Neural cell (in vitro differentiated cells): ENCODE measurements around the gene TSPEAR.

Experiments
- CTCF ChIP-seq: fragments of 450-650 bp; IDR thresholded peaks from 2 replicates; pipeline ENCODE4 v1.5.1; 2014; ENCODE audit warnings: antibody characterized with exemption, mild to moderate bottlenecking, moderate library complexity; ENCODE audit not compliant: poor library complexity, severe bottlenecking
- EP300 ChIP-seq: fragments of 450-650 bp; conservative IDR thresholded peaks from 2 replicates; pipeline ENCODE4 v1.6.1; 2014; ENCODE audit warnings: antibody characterized with exemption, mild to moderate bottlenecking, moderate library complexity; ENCODE audit not compliant: poor library complexity, severe bottlenecking
- EZH2 ChIP-seq: fragments of 200-600, 300-800 bp; shearing (Covaris generic), sonication (generic); IDR thresholded peaks from 2 replicates; pipeline ENCODE4 v1.6.1; 2014; ENCODE audit warnings: antibody characterized with exemption, low read length, borderline replicate concordance, mild to moderate bottlenecking; ENCODE audit not compliant: insufficient read depth, poor library complexity, severe bottlenecking
- MXI1 ChIP-seq: fragments of 450-650 bp; conservative IDR thresholded peaks from 2 replicates; pipeline ENCODE4 v1.6.1; 2014; ENCODE audit warnings: antibody characterized with exemption, mild to moderate bottlenecking; ENCODE audit not compliant: poor library complexity, severe bottlenecking
- POLR2AphosphoS5 ChIP-seq: IDR thresholded peaks from 2 replicates; pipeline ENCODE4 v1.6.1; 2012
- RAD21 ChIP-seq: fragments of 450-650 bp; conservative IDR thresholded peaks from 2 replicates; pipeline ENCODE4 v1.6.1; 2014; ENCODE audit warnings: antibody characterized with exemption, mild to moderate bottlenecking, moderate library complexity

DNA sequence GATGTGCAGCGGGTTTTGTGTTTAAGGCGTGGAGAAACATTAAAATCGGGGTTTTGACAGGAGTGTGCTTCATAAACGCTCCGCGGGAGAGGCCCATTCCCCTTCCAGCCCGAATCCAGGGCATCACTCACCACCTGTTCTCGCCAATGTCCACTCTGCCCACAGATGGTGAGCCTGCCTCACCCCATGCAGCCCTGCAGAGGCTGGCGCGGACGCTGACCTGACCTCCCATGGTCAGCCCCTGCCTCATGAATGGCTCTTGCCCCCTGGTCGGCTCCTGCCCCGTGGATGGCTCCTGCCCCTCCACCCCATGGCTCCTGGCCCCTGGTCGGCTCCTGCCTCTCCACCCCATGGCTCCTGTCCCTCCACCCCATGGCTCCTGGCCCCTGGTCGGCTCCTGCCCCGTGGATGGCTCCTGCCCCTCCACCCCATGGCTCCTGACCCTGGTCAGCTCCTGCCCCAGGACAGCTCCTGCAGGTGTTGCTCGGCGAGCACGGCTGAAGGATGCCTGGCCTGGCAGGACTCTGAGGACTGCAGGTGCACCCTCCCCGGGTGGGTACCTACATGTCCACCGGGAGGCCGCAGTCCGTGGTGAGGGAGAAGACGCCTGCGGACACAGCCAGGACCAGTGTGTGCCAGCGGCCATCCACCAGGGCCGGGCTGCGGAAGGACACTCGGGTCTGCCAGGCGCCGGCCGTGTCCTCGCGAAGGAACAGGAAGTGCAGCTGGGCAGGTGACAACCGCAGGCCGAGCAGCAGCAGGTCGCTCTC, 178.1 kb downstream of the TSPEAR start:
- TF ChIP-seq CTCF: no peak
- no peak for TF ChIP-seq EZH2
- no peak for TF ChIP-seq RAD21
- no peak for TF ChIP-seq EP300
- no peak for TF ChIP-seq MXI1
- no peak for TF ChIP-seq POLR2AphosphoS5
